ENCODE results near the gene EGFL7.

The EGFL7 gene

DNA sequence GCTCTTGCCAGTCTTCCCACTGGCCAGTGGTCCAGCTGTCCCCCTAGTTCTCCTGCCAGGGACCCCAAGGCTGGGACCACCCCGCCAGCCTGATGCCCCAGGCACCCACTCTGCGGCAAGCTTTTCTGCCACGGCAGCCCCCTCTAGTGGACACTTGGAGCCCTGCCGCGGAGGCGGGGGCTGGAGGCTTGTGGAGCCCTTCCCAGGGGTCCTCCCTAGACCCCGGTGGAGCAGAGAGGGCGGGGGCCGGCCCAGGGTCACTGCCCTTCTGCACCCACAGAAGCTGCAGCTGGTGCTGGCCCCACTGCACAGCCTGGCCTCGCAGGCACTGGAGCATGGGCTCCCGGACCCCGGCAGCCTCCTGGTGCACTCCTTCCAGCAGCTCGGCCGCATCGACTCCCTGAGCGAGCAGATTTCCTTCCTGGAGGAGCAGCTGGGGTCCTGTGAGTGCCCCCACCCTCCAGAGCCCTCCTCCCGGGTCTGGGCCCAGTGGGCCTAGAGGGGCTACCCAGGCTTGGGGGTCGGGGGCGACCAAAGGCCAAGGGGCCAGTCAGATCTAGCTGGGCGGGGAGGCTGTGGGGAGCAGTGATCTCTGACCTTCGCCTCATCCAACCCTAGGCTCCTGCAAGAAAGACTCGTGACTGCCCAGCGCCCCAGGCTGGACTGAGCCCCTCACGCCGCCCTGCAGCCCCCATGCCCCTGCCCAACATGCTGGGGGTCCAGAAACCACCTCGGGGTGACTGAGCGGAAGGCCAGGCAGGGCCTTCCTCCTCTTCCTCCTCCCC is 9.1 kb downstream of the EGFL7 start:
- TF ChIP-seq, protein P1, sequence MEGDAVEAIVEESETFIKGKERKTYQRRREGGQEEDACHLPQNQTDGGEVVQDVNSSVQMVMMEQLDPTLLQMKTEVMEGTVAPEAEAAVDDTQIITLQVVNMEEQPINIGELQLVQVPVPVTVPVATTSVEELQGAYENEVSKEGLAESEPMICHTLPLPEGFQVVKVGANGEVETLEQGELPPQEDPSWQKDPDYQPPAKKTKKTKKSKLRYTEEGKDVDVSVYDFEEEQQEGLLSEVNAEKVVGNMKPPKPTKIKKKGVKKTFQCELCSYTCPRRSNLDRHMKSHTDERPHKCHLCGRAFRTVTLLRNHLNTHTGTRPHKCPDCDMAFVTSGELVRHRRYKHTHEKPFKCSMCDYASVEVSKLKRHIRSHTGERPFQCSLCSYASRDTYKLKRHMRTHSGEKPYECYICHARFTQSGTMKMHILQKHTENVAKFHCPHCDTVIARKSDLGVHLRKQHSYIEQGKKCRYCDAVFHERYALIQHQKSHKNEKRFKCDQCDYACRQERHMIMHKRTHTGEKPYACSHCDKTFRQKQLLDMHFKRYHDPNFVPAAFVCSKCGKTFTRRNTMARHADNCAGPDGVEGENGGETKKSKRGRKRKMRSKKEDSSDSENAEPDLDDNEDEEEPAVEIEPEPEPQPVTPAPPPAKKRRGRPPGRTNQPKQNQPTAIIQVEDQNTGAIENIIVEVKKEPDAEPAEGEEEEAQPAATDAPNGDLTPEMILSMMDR (conservative IDR thresholded peaks at IDR 0.05): peak; percentile 89
- no peak overlapping the region for H3K27ac ChIP-seq

DNA sequence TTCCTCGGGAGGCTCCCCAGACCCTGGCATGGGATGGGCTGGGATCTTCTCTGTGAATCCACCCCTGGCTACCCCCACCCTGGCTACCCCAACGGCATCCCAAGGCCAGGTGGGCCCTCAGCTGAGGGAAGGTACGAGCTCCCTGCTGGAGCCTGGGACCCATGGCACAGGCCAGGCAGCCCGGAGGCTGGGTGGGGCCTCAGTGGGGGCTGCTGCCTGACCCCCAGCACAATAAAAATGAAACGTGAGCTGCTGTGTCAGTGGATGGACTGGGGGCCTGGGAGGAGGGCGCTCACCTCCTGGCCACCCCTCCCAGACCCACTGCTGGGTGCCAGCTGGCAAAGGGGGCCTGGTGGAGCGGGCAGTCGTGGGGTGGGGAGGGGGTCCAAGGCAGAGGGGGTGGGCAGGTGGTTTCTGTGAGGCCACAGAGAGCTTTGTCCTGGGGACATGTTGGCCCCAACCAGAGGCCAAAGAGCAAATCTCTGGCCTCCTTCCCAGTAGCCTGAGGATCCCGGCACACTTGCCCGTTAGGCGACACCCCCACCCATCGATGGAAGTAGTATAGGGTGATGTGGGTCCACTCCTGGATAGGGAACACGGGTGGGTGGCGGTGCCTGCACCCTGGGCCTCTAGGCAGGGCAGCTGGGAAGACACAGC is 9.8 kb downstream of the EGFL7 start:
- no peak overlapping the region for H3K27ac ChIP-seq
- TF ChIP-seq, protein P1 (conservative IDR thresholded peaks at IDR 0.05): no peak

DNA sequence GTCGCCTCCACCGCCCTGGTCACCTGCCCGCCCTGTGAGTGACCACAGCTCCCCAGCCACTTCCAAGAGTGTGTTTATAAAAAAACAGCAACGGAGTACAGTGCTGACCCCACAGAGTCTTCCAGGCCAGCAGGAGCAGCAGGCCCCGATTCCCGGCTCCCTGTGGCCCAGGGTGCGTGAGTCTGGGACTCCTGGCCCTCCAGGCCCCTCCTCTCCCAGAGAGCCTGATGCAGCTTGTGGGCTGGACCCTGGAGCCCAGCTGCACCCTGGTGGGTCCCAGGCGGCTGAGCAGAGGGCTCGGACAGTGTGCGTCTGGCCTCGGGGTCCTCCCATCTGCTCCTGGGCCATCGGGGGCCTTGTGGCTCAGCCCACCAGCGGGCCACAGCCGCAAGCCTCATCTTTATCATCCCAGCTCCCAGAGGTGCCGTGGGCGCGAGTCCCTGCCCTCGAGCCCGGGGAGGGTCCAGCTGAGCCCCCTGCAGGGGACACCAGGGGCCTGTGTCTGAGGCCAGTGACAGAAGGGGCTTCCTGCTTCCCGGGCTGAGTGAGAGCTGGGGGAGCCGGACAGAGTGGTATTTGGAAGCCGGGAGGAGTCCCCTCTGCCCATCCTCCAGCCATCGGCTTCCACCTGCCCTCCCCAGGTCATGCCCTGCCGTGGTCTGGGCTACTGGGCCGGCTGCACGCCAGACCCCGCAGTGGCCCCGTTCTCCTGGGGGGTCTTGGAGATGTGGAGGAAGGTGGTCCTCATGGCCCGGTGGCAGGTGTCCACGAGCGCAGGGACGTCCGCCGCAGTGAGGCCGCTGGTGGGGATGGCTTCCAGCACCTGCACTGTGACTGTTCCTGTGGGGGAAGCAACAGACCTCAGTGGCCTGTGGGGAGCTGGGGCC is 10.6 kb downstream of the EGFL7 start:
- TF ChIP-seq, protein P1 (conservative IDR thresholded peaks at IDR 0.05): no peak
- H3K27ac ChIP-seq: no peak overlapping the region

DNA sequence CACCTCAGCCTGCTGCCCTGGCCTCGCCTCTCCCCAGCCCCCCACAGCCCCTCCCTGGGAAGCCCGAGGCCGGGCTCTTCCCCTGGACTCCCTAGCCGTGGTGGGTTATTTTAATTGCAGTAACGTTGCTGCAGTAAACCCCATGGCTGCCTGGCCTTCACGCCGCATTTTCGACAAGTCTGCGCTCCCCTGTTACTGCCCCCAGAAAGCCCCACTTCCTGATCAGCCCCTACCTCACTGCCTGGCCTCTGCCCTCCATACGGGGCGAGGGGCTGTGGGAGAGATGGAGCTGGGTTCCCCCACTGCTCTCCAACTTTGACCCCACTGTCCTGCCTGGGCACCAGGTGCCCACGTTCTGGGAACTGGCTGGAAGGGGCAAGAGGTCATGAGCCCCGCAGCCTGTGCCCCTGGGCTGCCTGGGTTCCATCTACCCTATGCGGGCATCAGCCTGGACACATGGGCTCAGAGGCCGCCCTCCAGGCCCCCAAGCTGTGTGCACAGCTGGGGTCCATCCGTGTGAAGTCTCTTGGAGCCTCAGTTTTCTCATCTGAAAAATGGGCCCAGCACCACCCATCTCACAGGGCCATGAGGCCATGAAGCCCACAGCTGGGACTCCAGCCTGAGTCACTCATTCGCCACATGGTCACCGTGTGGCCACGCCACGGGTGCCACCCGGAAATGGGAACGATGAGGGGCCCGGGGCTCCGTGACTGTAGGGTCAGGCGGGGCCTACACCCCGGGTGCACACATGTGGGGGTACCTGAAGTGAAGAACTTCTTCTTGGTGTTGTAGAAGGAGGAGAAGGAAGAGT is 11.5 kb downstream of the EGFL7 start:
- H3K27ac ChIP-seq: no peak overlapping the region
- TF ChIP-seq, protein P1 (conservative IDR thresholded peaks at IDR 0.05): no peak

DNA sequence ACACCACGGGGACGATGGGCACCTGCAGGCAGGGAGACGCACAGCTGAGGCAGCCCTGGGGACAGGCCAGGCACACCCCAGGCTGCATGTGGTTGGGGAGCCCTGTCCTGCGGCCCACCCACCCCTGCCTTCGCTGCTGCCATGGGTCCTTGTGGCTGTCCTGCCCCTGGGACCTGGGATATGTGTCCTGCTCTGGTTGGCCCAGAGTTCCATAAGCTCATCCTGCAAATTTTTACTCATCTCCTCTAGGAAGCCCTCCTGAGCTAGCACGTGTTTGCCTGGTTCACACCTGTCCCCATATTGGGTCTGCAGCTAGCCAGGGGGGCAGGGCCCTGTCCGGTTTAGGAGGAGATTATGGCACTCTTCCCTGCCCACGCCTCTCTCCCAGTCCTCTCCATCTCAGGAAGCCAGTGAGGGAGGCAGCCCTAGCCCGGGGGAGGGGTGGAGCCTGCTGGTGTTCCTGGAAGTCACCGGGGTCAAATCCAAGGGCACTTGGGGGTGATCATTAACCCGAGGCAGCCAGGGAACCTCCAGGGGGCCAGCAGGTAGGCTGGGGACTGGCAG is 12.2 kb downstream of the EGFL7 start:
- no peak overlapping the region for H3K27ac ChIP-seq
- TF ChIP-seq, protein P1 (conservative IDR thresholded peaks at IDR 0.05): no peak

DNA sequence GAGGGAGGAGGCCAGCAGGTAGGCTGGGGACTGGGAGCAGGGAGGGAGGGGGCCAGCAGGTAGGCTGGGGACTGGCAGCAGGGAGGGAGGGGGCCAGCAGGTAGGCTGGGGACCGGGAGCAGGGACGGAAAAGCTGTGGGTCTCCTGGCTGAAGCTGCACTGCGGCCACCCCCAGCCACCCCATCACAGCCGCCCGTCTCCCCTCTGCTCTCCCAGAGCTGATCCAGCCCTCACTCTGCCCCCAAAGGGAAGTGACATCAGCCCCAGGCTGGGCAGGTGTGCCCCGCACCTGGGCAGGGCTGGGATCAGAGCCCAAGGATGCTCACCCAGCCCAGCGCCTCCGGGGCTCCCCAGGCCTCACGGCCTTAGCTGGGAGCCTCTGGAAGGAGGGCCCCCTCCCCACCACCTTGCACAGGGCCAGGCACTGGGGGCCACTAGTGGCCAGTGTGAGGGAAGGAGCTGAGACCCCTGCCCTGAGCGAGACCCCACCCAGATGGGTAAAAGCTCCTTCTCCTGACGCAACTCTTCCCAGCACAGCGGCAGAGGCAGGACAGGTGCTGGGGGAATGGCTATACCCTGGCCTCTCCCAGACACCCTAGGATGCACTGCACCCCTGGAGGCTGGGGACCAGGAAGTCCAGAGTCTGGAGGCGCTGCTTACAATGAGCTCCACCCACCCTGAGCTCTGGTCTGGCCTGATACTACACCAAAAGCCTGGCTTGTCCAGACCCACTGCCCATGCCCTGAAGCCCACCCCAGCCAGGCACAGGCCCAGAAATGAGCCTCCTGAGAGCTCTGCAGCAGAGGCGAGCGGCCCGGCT is 13.0 kb downstream of the EGFL7 start:
- TF ChIP-seq, protein P1 (conservative IDR thresholded peaks at IDR 0.05): no peak
- no peak overlapping the region for H3K27ac ChIP-seq

Measured in VCaP (cell line).